HG03280 (cell line): Measurements from ENCODE around the gene PDCD1.

ENCODE experiments used
- ATAC-seq: cut with Tn5 transposase; IDR thresholded peaks from one replicate; pipeline ENCODE4 v1.9.1; 2021; ENCODE audit warnings: mild to moderate bottlenecking, moderate library complexity; ENCODE audit not compliant: unreplicated experiment

The PDCD1 gene

DNA sequence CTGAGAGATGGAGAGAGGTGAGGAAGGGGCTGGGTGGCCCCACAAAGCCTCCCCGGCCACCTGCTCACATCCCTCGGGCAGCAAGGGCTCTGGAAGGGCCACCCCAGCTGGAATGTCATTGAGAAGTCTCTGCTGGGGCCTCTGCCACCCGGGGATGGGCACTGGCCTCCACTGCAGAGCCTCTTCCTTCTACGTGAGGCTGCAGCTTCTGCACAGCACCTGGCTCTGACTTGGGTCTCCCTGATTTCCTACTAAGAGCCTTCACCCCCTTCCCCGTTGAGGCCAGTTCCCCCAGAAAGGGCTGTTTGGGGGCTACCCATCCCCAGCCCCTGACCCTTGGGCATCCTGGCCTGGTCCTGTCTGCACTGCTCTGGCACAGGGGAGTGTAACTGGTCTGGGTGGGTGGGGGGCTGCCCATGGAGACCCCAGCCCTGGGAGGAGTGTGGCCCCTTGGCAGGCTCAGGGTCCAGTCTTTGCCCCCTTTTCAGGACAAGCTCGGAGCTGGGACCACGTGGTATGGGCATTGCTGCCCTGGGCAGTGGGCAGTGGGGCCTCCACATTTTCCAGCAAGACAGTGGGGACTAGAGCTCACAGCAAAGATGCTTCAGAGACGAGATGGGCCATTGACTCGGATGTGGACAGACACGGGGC, 5.6 kb downstream of the PDCD1 start:
- no peak for ATAC-seq

DNA sequence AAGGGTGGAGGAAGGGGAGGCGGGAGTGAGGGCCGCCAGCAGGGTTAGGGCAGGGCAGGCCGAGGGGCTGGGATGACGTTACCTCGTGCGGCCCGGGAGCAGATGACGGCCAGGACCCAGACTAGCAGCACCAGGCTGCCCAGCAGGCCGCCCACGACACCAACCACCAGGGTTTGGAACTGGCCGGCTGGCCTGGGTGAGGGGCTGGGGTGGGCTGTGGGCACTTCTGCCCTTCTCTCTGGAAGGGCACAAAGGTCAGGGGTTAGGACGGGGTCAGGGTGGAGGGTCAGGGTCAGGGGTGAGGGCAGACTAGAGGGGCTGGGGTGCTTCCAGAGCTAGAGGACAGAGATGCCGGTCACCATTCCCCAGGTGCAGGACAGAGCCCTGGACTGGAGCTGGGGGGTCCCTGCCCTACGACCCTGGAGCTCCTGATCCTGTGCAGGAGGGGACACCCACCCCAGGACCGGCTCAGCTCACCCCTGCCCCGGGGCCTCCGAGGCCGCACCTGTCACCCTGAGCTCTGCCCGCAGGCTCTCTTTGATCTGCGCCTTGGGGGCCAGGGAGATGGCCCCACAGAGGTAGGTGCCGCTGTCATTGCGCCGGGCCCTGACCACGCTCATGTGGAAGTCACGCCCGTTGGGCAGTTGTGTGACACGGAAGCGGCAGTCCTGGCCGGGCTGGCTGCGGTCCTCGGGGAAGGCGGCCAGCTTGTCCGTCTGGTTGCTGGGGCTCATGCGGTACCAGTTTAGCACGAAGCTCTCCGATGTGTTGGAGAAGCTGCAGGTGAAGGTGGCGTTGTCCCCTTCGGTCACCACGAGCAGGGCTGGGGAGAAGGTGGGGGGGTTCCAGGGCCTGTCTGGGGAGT, 6.3 kb downstream of the PDCD1 start:
- no peak for ATAC-seq

DNA sequence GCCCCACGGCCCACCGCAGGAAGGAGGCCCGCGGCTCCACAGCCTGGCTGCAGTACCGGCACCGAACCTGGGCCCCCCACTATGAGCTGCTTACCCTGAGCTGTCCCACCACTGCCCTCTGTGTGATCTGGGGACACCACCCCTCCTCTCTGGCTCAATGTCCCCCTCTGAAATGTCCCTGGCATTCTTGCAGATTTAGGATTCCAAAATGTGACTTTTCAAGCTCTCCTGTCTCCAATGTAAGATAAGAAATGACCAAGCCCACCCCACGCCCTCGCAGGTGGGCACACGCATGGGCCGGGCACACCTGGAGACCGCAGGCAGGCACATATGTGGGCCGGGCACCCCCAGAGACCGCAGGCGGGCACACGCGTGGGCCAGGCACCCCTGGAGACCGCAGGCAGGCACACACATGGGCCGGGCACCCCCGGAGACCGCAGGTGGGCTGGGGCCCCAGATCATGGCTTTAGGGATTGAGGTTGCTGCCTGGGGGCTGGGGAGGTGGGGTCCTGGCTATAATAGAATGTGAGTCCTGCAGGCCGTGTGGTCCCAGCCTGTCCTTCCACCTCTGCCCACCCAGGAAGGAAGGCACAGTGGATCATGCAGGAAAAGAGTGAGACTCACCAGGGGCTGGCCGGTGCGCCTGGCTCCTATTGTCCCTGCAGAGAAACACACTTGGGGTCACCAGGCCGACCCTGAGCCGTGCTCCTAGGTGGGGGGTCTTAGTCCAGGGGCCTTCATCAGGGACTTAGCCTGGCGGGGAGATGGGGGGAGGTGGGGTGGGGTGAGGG, 7.2 kb downstream of the PDCD1 start:
- no peak for ATAC-seq

DNA sequence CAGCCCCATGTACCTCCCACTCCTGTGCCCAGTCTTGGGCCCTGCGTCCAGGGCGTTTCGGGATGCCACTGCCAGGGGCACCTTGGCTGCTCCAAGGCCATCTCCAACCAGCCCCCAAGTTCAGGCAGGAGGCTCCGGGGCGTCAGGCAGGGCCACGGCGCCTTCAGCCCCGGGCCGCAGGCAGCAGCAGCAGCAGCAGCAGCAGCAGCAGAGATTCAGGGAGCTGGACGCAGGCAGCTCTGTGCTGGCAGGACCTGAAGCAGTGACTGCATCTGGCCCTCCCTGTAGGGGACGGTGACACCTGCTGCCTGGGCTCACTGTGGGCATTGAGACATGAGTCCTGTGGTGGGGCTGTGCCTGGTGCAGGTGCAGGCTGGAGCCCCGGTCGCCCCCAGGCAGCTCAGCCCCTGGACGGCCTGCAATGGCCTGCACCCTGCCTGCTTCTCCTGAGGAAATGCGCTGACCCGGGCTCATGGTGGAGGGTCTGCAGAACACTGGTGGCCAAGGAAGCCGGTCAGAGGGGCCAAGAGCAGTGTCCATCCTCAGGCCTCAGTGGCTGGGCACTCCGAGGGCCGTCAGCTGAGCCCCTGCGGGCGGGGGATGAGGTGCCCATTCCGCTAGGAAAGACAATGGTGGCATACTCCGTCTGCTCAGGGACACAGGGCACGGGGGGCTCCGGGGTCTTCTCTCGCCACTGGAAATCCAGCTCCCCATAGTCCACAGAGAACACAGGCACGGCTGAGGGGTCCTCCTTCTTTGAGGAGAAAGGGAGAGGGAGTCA, 8.0 kb downstream of the PDCD1 start:
- no peak for ATAC-seq

DNA sequence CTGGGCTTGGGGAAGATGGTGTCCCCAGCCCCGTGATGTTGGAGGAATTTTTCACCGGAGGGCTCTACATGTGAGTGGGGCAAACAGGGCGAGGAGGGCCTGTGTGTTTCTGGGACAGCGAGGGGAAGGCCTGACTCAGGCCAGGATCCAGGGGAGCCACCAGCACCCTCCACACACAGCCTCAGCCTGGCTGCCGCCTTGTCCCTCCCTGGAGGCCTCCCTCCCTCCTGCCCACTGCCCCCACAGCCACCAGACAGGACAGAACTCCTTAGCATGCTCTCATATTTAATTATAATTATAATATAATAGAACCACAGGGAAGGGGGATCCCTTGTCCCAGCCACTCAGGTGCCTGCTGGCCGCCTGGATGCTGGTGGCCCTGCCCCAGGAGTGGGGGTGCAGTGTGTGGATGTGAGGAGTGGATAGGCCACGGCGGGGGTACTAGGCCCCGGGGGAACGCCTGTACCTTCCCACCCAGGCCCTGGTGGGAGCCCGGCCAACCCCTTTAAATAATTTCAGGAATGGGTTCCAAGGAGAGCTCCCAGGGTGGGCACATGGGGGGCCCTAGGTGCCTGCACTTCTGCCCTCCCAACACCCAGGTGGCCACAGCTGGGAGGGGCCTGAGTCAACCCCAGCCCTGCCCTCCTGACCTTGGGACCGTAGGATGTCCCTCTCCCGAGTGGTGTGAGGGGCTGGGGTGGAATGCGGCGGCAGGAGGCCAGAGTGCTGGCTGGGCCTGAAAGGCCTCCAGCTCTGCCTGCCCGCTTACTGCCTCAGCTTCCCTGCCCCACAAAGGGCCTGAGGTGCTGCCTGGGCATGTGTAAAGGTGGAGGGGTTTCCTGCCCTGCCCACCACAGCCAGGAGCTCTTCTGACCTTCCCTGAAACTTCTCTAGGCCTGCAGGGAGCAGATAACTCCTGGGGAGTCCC, 8.8 kb downstream of the PDCD1 start:
- no peak for ATAC-seq

DNA sequence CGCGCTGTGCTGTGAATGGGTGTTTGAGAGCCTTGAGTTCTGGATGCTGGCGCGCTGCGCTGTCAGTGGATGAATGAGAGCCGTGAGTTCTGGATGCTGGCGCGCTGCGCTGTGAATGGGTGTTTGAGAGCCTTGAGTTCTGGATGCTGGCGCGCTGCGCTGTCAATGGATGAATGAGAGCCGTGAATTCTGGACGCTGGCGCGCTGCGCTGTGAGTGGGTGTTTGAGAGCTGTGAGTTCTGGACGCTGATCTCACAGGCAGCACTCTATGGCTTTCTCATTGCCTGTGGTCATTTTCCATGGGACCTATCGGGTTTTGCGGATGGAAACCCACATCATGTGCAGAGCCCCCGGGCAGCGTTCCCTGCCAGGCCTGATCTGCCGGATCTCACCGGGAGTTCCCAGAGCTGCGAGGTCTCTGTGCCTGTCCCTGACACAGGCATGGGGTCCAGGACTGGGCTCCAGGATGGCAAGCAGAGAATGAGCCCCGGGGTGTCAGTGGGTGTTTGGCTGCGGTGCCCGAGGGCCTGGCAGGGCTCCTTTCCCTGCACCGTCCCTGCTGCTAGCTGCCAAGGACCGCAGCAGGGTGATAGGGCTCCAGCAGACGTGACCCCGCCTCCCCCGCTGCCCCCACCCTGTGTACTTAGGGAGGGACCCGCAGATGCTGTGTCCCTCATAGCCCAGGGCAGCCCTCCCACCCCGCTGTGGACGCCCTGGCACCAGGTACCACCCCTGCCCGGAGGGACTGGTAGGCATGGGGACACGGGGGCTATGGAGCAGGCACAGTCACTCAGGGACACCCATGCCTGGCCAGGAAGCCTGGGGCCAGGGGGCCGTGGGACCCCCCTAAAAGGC, 9.7 kb downstream of the PDCD1 start:
- no peak for ATAC-seq

DNA sequence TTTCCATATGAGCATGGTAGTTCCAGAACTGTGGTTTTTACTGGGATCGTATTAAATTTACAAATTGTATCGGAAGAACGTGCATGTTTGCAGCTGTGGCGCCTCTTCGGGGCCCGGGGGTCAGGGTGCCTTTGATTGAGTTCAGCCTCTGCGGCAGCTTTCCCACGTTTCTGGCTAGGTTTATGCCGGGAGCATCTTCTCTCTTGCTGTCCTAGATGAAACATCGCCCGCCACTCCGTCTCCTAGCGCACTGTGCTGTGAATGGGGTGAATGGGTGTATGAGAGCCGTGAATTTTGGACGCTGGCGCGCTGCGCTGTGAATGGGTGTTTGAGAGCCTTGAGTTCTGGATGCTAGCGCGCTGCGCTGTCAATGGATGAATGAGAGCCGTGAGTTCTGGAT, 12.3 kb downstream of the PDCD1 start:
- ATAC-seq, result no peak

DNA sequence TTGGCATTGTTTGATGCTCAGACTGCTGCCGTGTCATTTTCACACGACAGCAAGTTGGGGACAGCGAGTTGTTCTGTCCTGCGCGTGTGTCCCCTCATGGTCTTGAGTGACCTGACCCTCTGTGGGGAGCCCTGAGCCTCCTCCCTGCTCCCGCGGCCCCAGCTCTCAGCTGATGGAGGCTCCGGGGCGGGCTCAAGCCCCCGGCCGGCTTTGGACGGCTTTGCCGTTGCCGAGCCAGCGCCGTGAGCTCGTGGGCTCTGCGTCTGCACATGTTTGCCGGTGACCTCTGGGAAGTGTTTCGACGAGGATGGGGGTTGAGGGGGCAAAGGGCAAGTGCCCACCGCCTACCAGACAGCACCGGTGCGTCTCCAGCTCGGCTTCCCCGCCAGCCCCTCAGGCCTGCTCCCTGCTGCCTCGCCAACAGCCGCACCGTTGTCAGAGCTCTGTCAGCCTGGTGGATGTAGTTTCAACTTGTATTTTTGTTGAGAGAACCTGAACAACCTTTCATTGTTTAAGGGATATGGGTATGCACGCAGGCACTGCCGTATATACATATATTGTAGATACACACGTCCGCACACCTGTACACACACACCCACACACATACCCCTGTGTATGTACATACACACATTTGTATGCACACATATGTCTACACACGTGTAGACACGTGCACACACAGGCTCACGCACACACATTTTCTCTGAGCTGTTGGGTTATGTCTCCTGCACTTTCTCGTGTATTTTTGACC, 13.7 kb downstream of the PDCD1 start:
- no peak for ATAC-seq

DNA sequence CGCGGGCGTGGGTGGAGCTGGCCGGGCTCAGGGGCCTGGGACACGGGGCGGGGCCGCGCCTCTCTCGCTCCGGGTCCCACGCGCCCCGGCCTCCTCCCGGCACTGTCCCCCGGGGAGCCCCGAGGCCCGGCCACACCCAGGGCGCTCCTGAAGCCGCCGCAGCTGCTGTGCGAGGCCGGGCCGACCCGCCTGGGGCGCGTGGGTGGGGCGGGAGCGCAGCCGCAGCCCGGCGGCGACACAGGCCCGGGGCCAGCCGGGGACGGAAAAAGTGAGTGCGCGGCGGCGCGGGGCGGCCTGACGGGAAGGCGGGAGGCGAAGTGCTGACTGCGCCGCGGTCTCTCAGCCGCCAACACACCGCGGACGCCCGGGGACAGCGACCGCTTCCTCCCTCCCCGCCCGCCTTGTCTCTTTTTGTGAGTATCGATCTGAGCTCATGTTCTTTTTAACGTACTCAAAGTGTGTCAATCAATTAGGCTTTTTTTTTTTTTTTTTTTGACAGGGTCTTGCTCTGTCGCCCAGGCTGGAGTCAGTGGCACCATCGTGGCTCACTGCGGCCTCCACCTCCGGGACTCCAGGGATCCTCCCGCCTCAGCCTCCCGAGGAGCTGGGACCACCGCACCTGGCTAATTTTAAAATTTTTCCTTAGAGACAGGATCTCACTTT, 14.5 kb downstream of the PDCD1 start:
- peak; percentile 67 for ATAC-seq

DNA sequence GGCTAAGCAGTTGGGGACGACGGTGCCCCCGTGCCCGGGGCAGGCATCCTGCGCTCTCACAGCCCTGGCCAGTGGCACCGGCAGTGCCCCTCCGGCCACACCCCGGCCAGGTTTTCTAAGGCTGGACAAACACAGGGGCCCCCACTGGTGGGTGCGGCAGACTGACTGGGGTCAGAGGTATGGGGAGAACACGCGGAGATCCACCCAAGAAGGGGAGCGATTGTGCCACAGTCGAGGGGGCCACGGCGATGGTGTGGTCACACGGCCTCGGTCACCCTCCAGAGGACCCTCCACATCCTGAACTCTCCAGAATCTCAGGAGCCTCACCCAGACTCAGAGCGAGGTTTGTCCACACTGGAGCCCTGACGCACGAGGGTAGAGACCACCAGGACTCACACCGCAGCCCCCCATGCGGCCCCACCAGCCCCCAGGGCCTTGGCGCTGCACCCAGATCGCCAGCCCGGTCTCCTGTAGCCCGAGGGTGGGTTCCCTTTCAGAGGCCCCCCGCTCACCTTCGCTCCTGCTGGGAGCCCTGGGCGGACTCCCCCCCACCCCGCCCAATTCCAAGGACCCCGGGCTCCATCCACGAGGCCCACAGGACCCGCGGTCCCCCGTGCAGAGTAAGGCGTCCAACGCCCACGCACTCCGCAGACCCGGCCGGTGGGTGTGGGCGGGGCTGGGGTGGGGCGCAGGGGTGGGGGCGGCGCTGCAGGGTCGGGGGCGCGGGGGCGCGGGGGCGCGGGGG, 15.2 kb downstream of the PDCD1 start:
- ATAC-seq, result no peak

DNA sequence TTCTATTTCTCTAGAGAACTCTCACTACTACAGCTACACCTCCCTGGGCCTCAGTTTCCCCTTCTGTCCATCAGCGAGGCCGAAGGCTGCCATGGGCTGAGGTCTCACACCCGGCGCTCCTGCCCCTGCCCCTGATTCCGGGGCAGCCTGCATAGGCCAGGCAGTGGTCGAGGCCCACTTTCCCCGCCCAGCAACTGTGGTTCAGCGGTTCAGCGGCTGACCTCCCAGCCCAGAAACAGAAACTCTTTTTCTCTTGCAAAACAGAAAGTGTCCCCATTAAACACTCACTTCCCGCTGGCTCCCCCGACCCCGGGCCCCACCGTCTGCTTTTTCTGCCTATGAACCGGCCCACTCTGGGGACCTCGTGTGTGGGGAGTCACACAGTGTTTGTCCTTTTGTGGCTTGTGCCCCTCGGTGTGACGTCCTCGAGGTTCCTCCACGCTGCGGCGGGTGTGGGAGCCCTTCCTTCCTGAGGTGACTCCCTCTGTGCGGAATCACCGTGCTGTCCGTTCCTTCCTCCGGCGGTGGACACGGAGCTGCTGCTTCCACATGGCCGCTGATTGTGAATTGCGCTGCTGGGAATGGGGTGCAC, 16.0 kb downstream of the PDCD1 start:
- ATAC-seq, result no peak

DNA sequence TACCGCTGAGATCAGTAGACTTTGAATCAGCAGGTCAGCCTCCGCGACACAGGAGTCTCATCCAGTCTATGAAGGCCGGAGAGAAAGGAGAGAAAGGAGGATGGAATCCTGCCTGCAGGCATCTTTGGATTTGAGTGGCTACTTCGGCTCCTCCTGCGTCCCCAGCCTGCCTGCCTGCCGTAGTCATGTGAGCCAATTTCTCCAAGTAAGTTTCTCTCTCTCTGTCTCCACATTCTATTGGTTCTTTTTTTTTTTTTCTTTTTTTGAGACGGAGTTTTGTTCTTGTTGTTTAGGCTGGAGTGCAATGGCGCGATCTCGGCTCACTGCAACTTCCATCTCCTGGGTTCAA, 16.7 kb downstream of the PDCD1 start:
- no peak for ATAC-seq

DNA sequence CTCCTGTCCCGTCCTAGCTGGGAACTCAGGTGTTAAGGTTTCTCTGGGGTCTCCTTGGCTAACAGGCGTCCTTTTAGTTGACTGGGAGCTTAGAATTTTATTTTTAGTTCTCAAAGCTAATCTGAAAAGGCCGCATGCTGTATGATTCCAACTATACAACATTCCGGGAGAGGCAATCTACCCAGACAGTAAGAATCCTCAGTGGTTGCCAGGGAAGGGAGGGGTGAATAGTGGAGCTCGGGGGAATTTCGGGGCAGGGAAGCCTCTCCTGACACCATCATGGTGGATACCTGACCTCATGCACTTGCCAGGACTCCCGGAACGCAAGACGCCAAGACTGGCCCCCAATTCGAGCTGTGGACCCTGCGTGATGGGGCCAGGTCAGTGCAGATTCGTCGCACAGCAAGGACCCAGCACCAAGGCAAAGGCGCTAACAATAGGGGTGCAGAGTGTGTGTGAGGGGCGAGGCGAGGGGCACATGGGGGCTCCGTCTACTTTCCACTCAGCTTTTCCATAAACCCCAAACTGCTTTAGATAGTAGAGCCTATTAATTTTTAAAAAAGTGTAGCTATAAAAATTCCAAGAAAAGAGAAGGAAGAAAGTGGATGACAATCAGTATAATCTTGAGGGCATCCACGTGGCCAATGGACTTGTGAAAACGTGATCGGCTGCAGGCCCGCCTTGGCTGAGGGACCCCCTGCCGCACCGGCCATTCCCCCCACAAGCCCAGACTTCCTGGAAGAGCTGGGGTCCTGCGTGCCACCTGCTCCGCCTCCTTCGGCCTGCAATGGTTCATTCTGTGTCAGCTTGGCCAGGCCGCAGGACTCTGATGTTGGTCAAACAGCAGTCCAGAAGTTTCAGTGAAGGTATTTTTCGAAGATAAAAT, 17.3 kb downstream of the PDCD1 start:
- ATAC-seq, result no peak

DNA sequence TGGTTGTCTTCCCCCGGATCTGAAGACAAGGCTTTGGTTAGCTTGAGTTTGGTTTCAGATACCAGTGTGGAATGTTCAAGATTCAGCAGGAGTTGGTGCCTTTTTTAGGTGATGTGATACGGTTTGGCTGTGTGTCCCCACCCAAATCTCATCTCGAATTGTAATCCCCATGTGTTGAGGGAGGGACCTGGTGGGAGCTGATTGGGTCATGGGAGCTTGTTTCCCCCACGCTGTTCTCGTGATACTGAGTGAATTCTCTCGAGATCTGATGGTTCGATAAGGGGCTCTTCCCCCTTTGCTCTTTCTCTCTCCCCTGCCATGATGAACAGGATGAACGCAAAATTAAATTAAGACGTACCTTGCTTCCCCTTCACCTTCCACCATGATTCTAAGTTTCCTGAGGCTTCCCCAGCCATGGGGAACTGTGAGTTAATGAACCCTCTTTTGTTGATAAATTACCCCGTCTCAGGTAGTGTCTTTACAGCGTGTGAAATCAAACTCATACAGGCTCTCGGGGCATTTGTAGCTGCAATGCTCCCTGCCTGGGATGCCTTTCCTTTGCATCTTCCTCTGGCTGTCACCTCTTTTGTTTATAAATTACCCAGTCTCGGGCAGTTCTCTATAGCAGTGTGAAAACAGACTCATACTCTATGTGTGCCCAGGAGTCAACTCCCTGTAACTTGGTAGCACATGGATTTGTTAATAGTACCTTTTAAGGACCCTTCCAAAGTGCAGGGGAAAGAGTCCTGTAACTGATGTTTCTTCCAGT, 21.3 kb downstream of the PDCD1 start:
- no peak for ATAC-seq

DNA sequence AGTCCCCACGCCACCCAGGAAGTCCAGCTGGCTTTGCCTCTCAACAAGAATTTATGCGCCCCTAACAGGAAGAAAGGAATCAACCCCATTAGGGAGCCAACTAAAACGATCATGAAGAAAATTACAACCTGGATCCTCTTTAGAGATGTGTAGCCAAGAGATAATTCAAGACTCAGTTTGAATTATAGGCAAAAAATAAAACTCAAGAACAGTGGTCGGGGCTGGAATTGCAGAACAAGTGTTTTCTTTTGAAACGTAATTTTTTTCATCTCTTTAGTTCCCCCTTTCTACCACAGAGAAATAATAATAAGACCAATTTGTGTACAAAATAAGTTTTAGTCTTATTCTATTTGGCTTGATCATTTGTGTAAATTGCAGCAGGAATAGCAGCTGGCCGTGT, 22.4 kb downstream of the PDCD1 start:
- no peak for ATAC-seq
